Smooth muscle cell of the coronary artery (primary cell): Measurements from ENCODE around the gene SAXO1. TPM values are rescaled to one million over a fixed set of nuclear protein-coding genes. Genes with fewer than 3 reads are reported as not detected.

Experiments
- total RNA-seq: library from RNA; depleted of rRNA; stranded (reverse); fragments of >200 nt; gene quantifications from 2 replicates; pipeline ENCODE4 v1.2.3, GENCODE V29; 2014; ENCODE audit warnings: low replicate concordance

SAXO1 gene, protein sequence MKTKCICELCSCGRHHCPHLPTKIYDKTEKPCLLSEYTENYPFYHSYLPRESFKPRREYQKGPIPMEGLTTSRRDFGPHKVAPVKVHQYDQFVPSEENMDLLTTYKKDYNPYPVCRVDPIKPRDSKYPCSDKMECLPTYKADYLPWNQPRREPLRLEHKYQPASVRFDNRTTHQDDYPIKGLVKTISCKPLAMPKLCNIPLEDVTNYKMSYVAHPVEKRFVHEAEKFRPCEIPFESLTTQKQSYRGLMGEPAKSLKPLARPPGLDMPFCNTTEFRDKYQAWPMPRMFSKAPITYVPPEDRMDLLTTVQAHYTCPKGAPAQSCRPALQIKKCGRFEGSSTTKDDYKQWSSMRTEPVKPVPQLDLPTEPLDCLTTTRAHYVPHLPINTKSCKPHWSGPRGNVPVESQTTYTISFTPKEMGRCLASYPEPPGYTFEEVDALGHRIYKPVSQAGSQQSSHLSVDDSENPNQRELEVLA
- under 0.01 and 0.08 TPM in 2 replicates for total RNA-seq

DNA sequence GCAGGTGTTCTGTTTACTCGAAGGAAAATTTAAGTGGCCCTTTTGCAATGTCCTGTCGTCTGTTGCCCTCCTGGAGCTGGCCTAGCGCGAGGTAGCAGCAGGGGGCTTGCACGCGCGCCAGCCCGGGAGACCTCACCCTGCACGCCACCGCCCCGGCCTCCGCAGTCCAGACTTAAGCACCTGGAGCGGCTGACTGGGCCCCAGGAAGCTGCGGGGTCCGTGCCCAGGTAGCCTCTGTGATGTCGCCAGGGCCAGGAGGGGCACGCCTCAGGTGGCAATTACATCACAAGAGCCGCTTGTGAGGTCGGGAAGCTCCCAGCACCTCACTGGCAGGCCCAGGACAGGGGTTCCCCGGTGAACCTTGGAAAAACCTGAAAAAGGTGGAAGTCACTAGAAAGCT lies at the start of gene SAXO1:
Gene SAXO1 (minus strand): TSS at position 195 of the 400 bp plus-strand sequence. CDS start 301 bp downstream, outside the sequence.

DNA sequence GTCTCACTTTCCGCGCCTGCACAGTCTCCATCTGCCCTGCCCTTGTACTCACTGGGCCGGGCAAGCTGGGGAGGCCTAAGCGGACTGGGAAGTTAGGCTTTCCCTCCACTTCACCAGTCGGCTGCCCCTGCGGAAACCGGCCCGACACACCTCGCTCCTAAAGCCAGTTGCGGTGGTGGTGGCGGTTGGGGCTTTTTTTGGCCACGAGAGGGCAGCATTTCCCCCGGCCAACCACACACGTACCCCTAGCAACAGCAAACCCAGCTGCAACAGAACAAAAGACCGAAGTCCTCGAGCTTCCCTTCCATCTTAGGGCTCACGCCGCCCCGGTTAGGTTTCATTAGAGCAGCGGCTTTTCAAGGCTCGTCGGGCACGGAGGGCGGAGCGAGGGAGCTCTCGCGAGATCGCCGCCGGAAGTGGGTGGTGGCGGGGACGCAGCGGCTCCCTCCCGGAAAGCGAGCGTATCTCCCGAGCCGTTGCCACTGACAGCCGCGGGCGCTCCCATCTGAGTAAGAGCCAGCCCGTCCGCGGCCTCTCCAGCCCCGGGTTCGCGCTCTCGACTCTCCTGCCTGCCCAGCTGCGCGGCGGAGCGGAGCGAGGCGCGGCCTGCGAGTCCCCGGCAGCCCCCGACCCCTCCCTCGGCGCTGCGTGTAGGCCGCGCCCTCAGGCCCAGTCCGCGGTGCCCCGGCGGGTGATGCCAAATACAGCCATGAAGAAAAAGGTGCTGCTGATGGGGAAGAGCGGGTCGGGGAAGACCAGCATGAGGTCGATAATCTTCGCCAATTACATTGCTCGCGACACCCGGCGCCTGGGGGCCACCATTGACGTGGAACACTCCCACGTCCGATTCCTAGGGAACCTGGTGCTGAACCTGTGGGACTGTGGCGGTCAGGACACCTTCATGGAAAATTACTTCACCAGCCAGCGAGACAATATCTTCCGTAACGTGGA lies 16.2 kb upstream of the SAXO1 start, which contains the start of gene RRAGA:
Gene RRAGA (plus strand): TSS at position 462 of the 951 bp plus-strand sequence. CDS start 233 bp downstream, at position 695.

Other genes starting within 250 kb of the SAXO1 start
- 60.4 and 61.4 TPM in 2 replicates for gene RRAGA, start 16.2 kb upstream of the SAXO1 start, total RNA-seq
- gene HAUS6, start 69.7 kb upstream of the SAXO1 start, total RNA-seq: 4.3 and 9.3 TPM in 2 replicates
- 28.3 and 1,623 TPM in 2 replicates for gene PLIN2, start 94.3 kb upstream of the SAXO1 start, total RNA-seq
- 32.5 and 39.2 TPM in 2 replicates for gene DENND4C, start 197.5 kb upstream of the SAXO1 start, total RNA-seq